D721Med (cell line): ENCODE results near the gene PCDH9.

Source experiments
- DNase-seq: peaks from one replicate; pipeline ENCODE4 v3.0.0; 2011; ENCODE audit warnings: low spot score; ENCODE audit not compliant: insufficient read length
- FAIRE-seq: peaks from 2 replicates; lab custom pipeline; 2011; peaks lifted over from hg19 to GRCh38; lab: Jason Lieb, UNC
- CTCF ChIP-seq: IDR thresholded peaks from 2 replicates; pipeline ENCODE4 v1.5.1; 2012; ENCODE audit warnings: mild to moderate bottlenecking, control low read depth; ENCODE audit not compliant: insufficient read depth; ENCODE audit errors: missing control alignments

The PCDH9 gene

GRCh38 chr13:66994097-66994496, 236.0 kb downstream of the PCDH9 start:
- peak; percentile 59 for TF ChIP-seq CTCF
- peak; percentile 88 for FAIRE-seq
- DNase-seq: no peak

- no peak for DNase-seq
- TF ChIP-seq CTCF: no peak
- no peak for FAIRE-seq
Measured at GRCh38 chr13:66992719-66993118, 237.4 kb downstream of the PCDH9 start.

DNA sequence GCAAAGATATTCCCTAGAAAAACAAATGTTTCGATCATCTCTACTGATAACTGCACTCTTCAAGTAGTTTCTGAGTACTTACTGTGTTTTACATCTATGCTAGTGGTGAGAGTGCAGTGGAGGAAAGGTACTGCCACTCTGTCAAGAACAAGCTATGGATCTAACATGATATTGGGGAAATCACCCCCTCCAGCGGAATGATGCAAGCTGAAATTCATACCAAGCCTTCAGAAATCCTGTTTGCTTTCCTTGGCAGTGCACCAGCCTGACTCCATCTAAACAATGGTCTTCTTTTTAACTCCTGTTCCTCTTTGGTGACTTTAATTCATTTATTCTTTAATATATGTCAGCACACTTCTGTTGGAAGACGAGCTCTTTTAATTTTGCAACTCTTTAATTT, 238.0 kb downstream of the PCDH9 start:
- DNase-seq: no peak
- TF ChIP-seq CTCF: no peak
- no peak for FAIRE-seq

DNA sequence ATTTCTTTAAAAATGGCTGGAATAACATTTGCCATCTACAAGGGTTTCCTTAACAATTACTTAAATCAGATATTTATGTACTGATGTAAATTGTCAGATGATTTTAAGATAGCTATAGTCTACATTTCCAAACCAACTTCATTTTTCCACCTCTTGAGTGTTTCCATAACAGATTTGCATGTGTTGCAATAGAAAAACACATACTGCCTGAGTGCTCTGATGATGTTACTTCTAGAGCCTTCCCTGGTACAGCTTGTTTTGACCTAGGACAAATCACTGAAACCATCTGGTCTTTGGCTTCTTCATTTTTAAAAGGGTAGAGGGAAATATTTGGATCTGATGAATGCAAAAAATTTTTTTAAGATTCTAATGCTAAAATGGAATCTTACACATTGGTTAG, 245.9 kb downstream of the PCDH9 start:
- FAIRE-seq (no peak), DNase-seq (no peak)
- no peak for TF ChIP-seq CTCF

DNA sequence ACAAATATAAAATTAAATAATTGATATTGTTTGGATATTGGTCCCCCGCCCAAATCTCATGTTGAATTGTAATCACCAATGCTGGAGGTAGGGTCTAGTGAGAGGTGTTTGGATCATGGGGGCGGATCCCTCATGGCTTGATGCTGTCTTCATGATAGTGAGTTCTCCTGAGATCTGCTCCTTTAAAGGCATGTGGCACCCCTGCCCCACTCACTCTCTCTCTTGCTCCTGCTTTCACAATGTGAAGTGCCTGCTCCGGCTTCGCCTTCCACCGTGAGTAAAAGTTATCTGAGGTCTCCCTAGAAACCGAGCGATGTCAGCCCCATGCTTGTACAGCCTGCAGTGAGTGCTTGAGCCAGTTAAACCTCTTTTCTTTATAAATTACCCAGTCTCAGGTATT, 248.2 kb downstream of the PCDH9 start:
- DNase-seq: no peak
- no peak for TF ChIP-seq CTCF
- FAIRE-seq: no peak

DNA sequence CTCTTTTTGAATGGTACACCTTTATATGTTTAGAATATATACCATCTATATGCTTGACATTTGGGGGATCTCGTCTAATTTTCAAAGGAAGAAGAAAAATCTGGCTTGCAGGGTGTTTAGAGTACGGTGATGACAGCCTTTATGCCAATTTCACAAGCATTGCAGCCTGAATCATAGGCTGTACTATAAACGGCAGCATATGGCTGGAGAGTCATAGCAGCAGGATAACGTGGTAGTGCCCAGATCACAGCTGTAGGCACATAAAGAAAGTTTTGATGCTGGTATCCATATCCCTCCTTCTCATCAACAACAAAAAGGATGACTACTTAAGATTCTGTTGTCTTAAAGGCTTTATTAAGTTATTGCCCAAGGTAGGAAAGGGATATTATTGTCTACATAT, 253.0 kb downstream of the PCDH9 start:
- no peak for TF ChIP-seq CTCF
- FAIRE-seq (no peak), DNase-seq (no peak)

- no peak for DNase-seq
- no peak for FAIRE-seq
- TF ChIP-seq CTCF: no peak
Measured at GRCh38 chr13:66974889-66975288, 255.2 kb downstream of the PCDH9 start.
